Activated naive CD4-positive, alpha-beta T cell treated with anti-CD3 and anti-CD28 coated beads for 36 hours (primary cell): Measurements from ENCODE around the gene MVD. TPM values are rescaled to one million over a fixed set of nuclear protein-coding genes. Genes with fewer than 3 reads are reported as not detected.

Experiments
- CTCF ChIA-PET: fragments of 350-600 bp; sonication (Branson Sonifier 250); formaldehyde crosslinking; loops from one replicate; lab custom pipeline; 2021; ENCODE audit warnings: antibody characterized with exemption; lab: Charles Lee
- DNase-seq: peaks from one replicate; pipeline ENCODE4 v3.0.0-alpha.2; 2020
- H3K27ac Mint-ChIP-seq: one replicate; pipeline ENCODE4 v1.8.0; 2021; ENCODE audit warnings: mild to moderate bottlenecking, mixed read lengths
- H3K27me3 Mint-ChIP-seq: one replicate; pipeline ENCODE4 v1.8.0; 2021; ENCODE audit warnings: low read depth, mixed read lengths
- H3K36me3 Mint-ChIP-seq: one replicate; pipeline ENCODE4 v1.8.0; 2021; ENCODE audit warnings: low read depth, mixed read lengths
- H3K4me1 Mint-ChIP-seq: one replicate; pipeline ENCODE4 v1.8.0; 2021; ENCODE audit warnings: low read depth, mixed read lengths
- H3K4me3 Mint-ChIP-seq: one replicate; pipeline ENCODE4 v1.8.0; 2021; ENCODE audit warnings: mild to moderate bottlenecking, moderate library complexity, mixed read lengths
- H3K9me3 Mint-ChIP-seq: one replicate; pipeline ENCODE4 v1.8.0; 2021; ENCODE audit warnings: mixed read lengths
- intact Hi-C: fragments of 100-400 bp; cut with micrococcal nuclease; formaldehyde crosslinking; loops from one replicate; pipeline ENCODE4 v1.15.1; 2023
- total RNA-seq, 2 experiments: library from RNA; stranded (reverse); gene quantifications; one replicate each; pipeline ENCODE4 v1.2.3, GENCODE V29; 2021

The MVD gene
- total RNA-seq, 2 experiments from 2014 or later = 90.5 to 96.8 TPM

- H3K4me3 Mint-ChIP-seq = peak within 1 kb of the TSS; percentile 87
- H3K36me3 Mint-ChIP-seq = peaks cover 13% of the 10 kb centered on the region
- peak within 1 kb of the TSS; percentile 95 for H3K27ac Mint-ChIP-seq
- H3K4me1 Mint-ChIP-seq = peaks cover 18% of the 10 kb centered on the region
- CTCF ChIA-PET = interaction anchor here (0.6 kb wide), 1 partner anchor 15 kb away, joined by 3 read pairs; no protein-coding TSS in a partner anchor
- DNase-seq = peak; percentile 91
- H3K27me3 Mint-ChIP-seq = no peaks in the 10 kb centered on the region
- intact Hi-C loops = loop anchor here (1.0 to 2.0 kb wide), 9 partner anchors 12 to 199 kb away; partner anchors contain the start of genes CTU2, MVD, RNF166 and ZC3H18
- H3K9me3 Mint-ChIP-seq = no peaks in the 10 kb centered on the region
Measured at GRCh38 chr16:88650749-88651275, 12.1 kb downstream of the MVD start, which contains the start of gene CYBA. Gene CYBA, minus strand, starts transcription at chr16:88651053. Its CDS starts 40 bp downstream, at chr16:88651013.

- peak overlapping the region; percentile 87 for H3K27ac Mint-ChIP-seq
- H3K4me1 Mint-ChIP-seq = peaks cover 18% of the 10 kb centered on the region
- no peaks in the 10 kb centered on the region for H3K9me3 Mint-ChIP-seq
- CTCF ChIA-PET = interaction anchor here (0.6 kb wide), 1 partner anchor 16 kb away, joined by 3 read pairs; no protein-coding TSS in a partner anchor
- intact Hi-C loops = loop anchor here (2.0 kb wide), 1 partner anchor 15 kb away; no protein-coding TSS in a partner anchor
- no peaks in the 10 kb centered on the region for H3K27me3 Mint-ChIP-seq
- peaks cover 12% of the 10 kb centered on the region for H3K36me3 Mint-ChIP-seq
- DNase-seq = peak; percentile 41
- H3K4me3 Mint-ChIP-seq = peak overlapping the region; percentile 87
Measured at GRCh38 chr16:88649924-88650748, 12.8 kb downstream of the MVD start.

- CTCF ChIA-PET = no interaction called here
- no peaks in the 10 kb centered on the region for H3K27me3 Mint-ChIP-seq
- H3K36me3 Mint-ChIP-seq = peaks cover 9% of the 10 kb centered on the region
- H3K4me1 Mint-ChIP-seq = peaks cover 18% of the 10 kb centered on the region
- H3K9me3 Mint-ChIP-seq = no peaks in the 10 kb centered on the region
- no peak for DNase-seq
- peak overlapping the region; percentile 87 for H3K4me3 Mint-ChIP-seq
- peak overlapping the region; percentile 87 for H3K27ac Mint-ChIP-seq
- intact Hi-C loops = no loop called here
Measured at GRCh38 chr16:88649195-88649923, 13.5 kb downstream of the MVD start.

- Mint-ChIP-seq H3K4me3 (no peak overlapping the region), H3K4me1 (peaks cover 21% of the 10 kb centered on the region), H3K27me3 (no peaks in the 10 kb centered on the region), H3K9me3 (no peaks in the 10 kb centered on the region), H3K27ac (no peak overlapping the region), H3K36me3 (peaks cover 9% of the 10 kb centered on the region)
- no peak for DNase-seq
- intact Hi-C loops = no loop called here
- CTCF ChIA-PET = no interaction called here
Measured at GRCh38 chr16:88647178-88648070, 15.5 kb downstream of the MVD start.

- H3K4me1 Mint-ChIP-seq = peaks cover 15% of the 10 kb centered on the region
- H3K27me3 Mint-ChIP-seq = no peaks in the 10 kb centered on the region
- DNase-seq = no peak
- peaks cover 9% of the 10 kb centered on the region for H3K36me3 Mint-ChIP-seq
- intact Hi-C loops = no loop called here
- H3K9me3 Mint-ChIP-seq = no peaks in the 10 kb centered on the region
- CTCF ChIA-PET = no interaction called here
- H3K4me3 Mint-ChIP-seq = no peak overlapping the region
- H3K27ac Mint-ChIP-seq = no peak overlapping the region
Measured at GRCh38 chr16:88646345-88647034, 16.4 kb downstream of the MVD start.

- no peaks in the 10 kb centered on the region for H3K27me3 Mint-ChIP-seq
- no peaks in the 10 kb centered on the region for H3K9me3 Mint-ChIP-seq
- peaks cover 15% of the 10 kb centered on the region for H3K4me1 Mint-ChIP-seq
- no peak overlapping the region for H3K27ac Mint-ChIP-seq
- intact Hi-C loops = no loop called here
- DNase-seq = no peak
- CTCF ChIA-PET = no interaction called here
- no peak overlapping the region for H3K4me3 Mint-ChIP-seq
- peaks cover 9% of the 10 kb centered on the region for H3K36me3 Mint-ChIP-seq
Measured at GRCh38 chr16:88645941-88646340, 16.9 kb downstream of the MVD start.

GRCh38 chr16:88645455-88645854 lies 17.4 kb downstream of the MVD start:
- intact Hi-C loops = no loop called here
- H3K27ac Mint-ChIP-seq = no peak overlapping the region
- no peak for DNase-seq
- CTCF ChIA-PET = no interaction called here
- no peaks in the 10 kb centered on the region for H3K9me3 Mint-ChIP-seq
- no peak overlapping the region for H3K4me3 Mint-ChIP-seq
- peaks cover 15% of the 10 kb centered on the region for H3K4me1 Mint-ChIP-seq
- H3K27me3 Mint-ChIP-seq = peaks cover 2% of the 10 kb centered on the region
- H3K36me3 Mint-ChIP-seq = peaks cover 9% of the 10 kb centered on the region

- Mint-ChIP-seq H3K27ac (no peak overlapping the region), H3K36me3 (peaks cover 1% of the 10 kb centered on the region), H3K27me3 (peaks cover 8% of the 10 kb centered on the region), H3K4me1 (peaks cover 13% of the 10 kb centered on the region), H3K4me3 (no peak overlapping the region), H3K9me3 (no peaks in the 10 kb centered on the region)
- DNase-seq = no peak
- intact Hi-C loops = no loop called here
- CTCF ChIA-PET = no interaction called here
Measured at GRCh38 chr16:88643644-88643932, 19.3 kb downstream of the MVD start.

- intact Hi-C loops = no loop called here
- no peak for DNase-seq
- H3K27ac Mint-ChIP-seq = no peak overlapping the region
- H3K4me3 Mint-ChIP-seq = no peak overlapping the region
- peaks cover 1% of the 10 kb centered on the region for H3K36me3 Mint-ChIP-seq
- CTCF ChIA-PET = no interaction called here
- peaks cover 10% of the 10 kb centered on the region for H3K27me3 Mint-ChIP-seq
- H3K9me3 Mint-ChIP-seq = no peaks in the 10 kb centered on the region
- peaks cover 18% of the 10 kb centered on the region for H3K4me1 Mint-ChIP-seq
Measured at GRCh38 chr16:88642881-88643643, 19.8 kb downstream of the MVD start.

GRCh38 chr16:88640498-88641247 lies 22.2 kb downstream of the MVD start:
- intact Hi-C loops = no loop called here
- H3K27me3 Mint-ChIP-seq = peaks cover 24% of the 10 kb centered on the region
- DNase-seq = no peak
- H3K4me3 Mint-ChIP-seq = no peak overlapping the region
- CTCF ChIA-PET = no interaction called here
- no peak overlapping the region for H3K27ac Mint-ChIP-seq
- peaks cover 2% of the 10 kb centered on the region for H3K9me3 Mint-ChIP-seq
- peaks cover 32% of the 10 kb centered on the region for H3K4me1 Mint-ChIP-seq
- H3K36me3 Mint-ChIP-seq = peaks cover 1% of the 10 kb centered on the region
